ENCODE data around the gene NAT14. TPM values are rescaled to one million over a fixed set of nuclear protein-coding genes. Genes with fewer than 3 reads are reported as not detected.

NAT14 gene
- total RNA-seq, 2 experiments from 2014 or later, result 28.3 to 29.1 TPM

- Histone ChIP-seq H3K27ac (ENCODE audit: low read depth, low read length, poor library complexity, severe bottlenecking) (no peak overlapping the region), H2AFZ (ENCODE audit: low read length) (no peak overlapping the region), H3K4me1 (ENCODE audit: insufficient read depth, low read length, poor library complexity, severe bottlenecking) (no peaks in the 10 kb centered on the region), H3K79me2 (ENCODE audit: insufficient read depth, low read depth, low read length) (no peaks in the 10 kb centered on the region), H3K4me2 (ENCODE audit: low read length) (no peak overlapping the region), H3K4me3 (ENCODE audit: low read depth, low read length, poor library complexity, severe bottlenecking) (no peak overlapping the region), H3K36me3 (ENCODE audit: insufficient read depth, low read length) (no peaks in the 10 kb centered on the region), H3K9me2 (ENCODE audit: insufficient read depth, low read length) (no peaks in the 10 kb centered on the region), H3K9me3 (ENCODE audit: low read length) (0 out of 2 replicates have a peak, but pooled peaks cover 5% of the 10 kb centered on the region), H4K20me1 (ENCODE audit: insufficient read depth, low read length) (no peaks in the 10 kb centered on the region)
- POLR2A ChIA-PET, result no interaction called here
- no peak for DNase-seq (ENCODE audit: low spot score)
- no peak for TF ChIP-seq EZH2phosphoT487 (IDR thresholded peaks at IDR 0.05; ENCODE audit: borderline replicate concordance, low read depth, low read length)
- TF ChIP-seq, protein P1, sequence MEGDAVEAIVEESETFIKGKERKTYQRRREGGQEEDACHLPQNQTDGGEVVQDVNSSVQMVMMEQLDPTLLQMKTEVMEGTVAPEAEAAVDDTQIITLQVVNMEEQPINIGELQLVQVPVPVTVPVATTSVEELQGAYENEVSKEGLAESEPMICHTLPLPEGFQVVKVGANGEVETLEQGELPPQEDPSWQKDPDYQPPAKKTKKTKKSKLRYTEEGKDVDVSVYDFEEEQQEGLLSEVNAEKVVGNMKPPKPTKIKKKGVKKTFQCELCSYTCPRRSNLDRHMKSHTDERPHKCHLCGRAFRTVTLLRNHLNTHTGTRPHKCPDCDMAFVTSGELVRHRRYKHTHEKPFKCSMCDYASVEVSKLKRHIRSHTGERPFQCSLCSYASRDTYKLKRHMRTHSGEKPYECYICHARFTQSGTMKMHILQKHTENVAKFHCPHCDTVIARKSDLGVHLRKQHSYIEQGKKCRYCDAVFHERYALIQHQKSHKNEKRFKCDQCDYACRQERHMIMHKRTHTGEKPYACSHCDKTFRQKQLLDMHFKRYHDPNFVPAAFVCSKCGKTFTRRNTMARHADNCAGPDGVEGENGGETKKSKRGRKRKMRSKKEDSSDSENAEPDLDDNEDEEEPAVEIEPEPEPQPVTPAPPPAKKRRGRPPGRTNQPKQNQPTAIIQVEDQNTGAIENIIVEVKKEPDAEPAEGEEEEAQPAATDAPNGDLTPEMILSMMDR (conservative IDR thresholded peaks at IDR 0.05; ENCODE audit: low read length), result no peak
- no TSS peak for BruUV-seq (replicated peaks)
- intact Hi-C loops (cut with micrococcal nuclease; ENCODE audit: unreplicated experiment), result no loop called here
- CTCF ChIA-PET (ENCODE audit: unreplicated experiment), result no interaction called here
Observed at GRCh38 chr19:55526216-55527196, 41.5 kb downstream of the NAT14 start.

GRCh38 chr19:55527197-55528029 is 42.4 kb downstream of the NAT14 start:
- no peak overlapping the region for H3K4me3 ChIP-seq (ENCODE audit: low read depth, low read length, poor library complexity, severe bottlenecking)
- no peaks in the 10 kb centered on the region for H3K9me2 ChIP-seq (ENCODE audit: insufficient read depth, low read length)
- H3K4me1 ChIP-seq (ENCODE audit: insufficient read depth, low read length, poor library complexity, severe bottlenecking), result no peaks in the 10 kb centered on the region
- no peak overlapping the region for H3K4me2 ChIP-seq (ENCODE audit: low read length)
- ChIA-PET POLR2A (no interaction called here), CTCF (ENCODE audit: unreplicated experiment) (no interaction called here)
- no peak overlapping the region for H2AFZ ChIP-seq (ENCODE audit: low read length)
- H4K20me1 ChIP-seq (ENCODE audit: insufficient read depth, low read length), result no peaks in the 10 kb centered on the region
- H3K79me2 ChIP-seq (ENCODE audit: insufficient read depth, low read depth, low read length), result no peaks in the 10 kb centered on the region
- no peak overlapping the region for H3K27ac ChIP-seq (ENCODE audit: low read depth, low read length, poor library complexity, severe bottlenecking)
- intact Hi-C loops (cut with micrococcal nuclease; ENCODE audit: unreplicated experiment), result no loop called here
- no peaks in the 10 kb centered on the region for H3K36me3 ChIP-seq (ENCODE audit: insufficient read depth, low read length)
- 0 out of 2 replicates have a peak, but pooled peaks cover 5% of the 10 kb centered on the region for H3K9me3 ChIP-seq (ENCODE audit: low read length)
- no peak for TF ChIP-seq EZH2phosphoT487 (IDR thresholded peaks at IDR 0.05; ENCODE audit: borderline replicate concordance, low read depth, low read length)
- TF ChIP-seq, protein P1 (conservative IDR thresholded peaks at IDR 0.05; ENCODE audit: low read length), result no peak
- BruUV-seq (replicated peaks), result no TSS peak
- no peak for DNase-seq (ENCODE audit: low spot score)

Measured in OCI-LY7 (cell line).